Limb (tissue), 2 donors: ENCODE results near the gene CEP162.
A peak's percentile ranks its signal among the peaks of the same experiment; 100 is the strongest.
"Not testable (repeated sequence)": the region's sequence is repeated elsewhere in the genome, so short reads cannot be mapped to it uniquely, and the experiment has no call there.

Experiments used
- DNase-seq, 2 donors: peaks; one replicate each; pipeline ENCODE4 v3.0.0-alpha.2; 2016; ENCODE audit errors: extremely low spot score in 2 of 2

The CEP162 gene

GRCh38 chr6:84150705-84151104 is 76.7 kb downstream of the CEP162 start:
- peak in 1 of 2 donors; percentile 15 for DNase-seq

DNA sequence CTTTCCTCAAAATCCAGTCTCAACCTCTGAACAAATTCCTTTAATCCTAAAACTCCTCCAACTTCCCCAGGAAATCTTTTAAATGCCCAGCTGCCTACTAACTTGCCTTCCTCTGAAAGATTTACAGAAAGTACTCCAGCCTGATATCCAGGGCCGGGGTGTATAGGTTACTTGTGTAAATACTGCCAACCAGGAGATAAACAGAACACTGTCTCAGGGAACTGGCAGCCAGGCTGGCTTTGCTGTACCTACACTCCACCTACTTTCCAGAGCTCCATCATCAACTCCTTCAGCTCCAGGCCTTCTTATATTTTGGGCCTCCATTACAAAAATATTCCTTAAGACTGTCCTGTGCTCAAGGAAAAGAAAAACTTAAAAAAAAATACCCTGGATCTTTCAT is 85.9 kb downstream of the CEP162 start:
- no peak for DNase-seq

GRCh38 chr6:84139311-84139710 is 88.1 kb downstream of the CEP162 start:
- DNase-seq: no peak

GRCh38 chr6:84137989-84138575 is 89.4 kb downstream of the CEP162 start:
- DNase-seq: no peak

- DNase-seq: peak in 1 of 2 donors; percentile 21
Observed at GRCh38 chr6:84137051-84137375, 90.4 kb downstream of the CEP162 start.

GRCh38 chr6:84136364-84137050 is 90.9 kb downstream of the CEP162 start:
- no peak for DNase-seq

DNA sequence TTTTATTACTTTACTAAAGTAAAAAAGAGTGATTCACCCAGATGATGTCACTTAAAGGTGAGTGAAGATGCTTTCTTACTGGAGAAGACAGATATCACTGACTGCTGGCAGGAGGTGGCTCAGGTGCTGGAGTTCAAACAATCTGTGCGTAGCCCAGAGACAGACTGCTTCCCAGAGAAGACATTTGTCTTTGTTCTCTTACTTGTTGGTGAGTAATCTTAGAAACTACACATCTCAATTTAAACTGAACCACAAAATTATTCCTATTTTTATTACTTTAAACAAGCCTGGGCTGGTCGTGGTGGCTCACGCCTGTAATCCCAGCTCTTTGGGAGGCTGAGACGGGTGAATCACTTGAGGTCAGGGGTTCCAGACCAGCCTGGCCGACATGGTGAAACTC is 92.2 kb downstream of the CEP162 start:
- no peak for DNase-seq

DNA sequence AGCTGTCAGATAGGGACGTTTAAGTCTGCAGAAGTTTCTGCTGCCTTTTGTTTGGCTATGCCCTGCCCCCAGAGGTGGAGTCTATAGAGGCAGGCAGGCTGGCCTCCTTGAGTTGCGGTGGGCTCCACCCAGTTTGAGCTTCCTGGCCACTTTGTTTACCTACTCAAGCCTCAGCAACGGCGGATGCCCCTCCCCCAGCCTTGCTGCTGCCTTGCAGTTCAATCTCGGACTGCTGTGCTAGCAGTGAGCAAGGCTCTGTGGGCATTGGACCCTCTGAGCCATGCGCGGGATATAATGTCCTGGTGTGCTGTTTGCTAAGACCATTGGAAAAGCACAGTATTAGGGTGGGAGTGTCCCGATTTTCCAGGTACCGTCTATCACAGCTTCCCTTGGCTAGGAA is 94.1 kb downstream of the CEP162 start:
- not testable (repeated sequence) for DNase-seq

GRCh38 chr6:84129588-84129987 is 97.9 kb downstream of the CEP162 start:
- not testable (repeated sequence) for DNase-seq

- no peak for DNase-seq
Observed at GRCh38 chr6:84123186-84123585, 104.3 kb downstream of the CEP162 start.

- DNase-seq: no peak
Observed at GRCh38 chr6:84119277-84119676, 108.2 kb downstream of the CEP162 start.

DNA sequence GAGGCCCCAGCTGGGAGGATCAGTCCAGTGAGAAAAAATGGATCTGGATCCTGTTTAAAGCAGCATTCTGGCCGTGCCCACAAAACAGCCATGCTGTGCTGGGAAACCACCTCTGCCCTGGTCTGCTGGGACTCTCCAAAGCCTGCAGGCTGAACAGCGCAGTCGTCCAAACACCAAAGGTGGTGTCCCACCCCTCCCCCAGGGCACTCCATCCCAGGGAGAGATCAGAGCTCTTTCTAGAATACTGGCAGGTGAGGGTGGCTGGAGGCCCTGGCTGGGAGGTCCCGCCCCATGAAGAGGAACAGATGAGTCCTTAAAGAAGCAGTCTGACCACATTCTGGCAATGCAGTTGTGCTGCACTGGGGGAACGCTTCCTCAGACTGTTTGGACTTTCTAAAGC is 109.3 kb downstream of the CEP162 start:
- DNase-seq: no peak

GRCh38 chr6:84114933-84115594 is 112.4 kb downstream of the CEP162 start:
- not testable (repeated sequence) for DNase-seq

GRCh38 chr6:84111351-84111750 is 116.1 kb downstream of the CEP162 start:
- DNase-seq: not testable (repeated sequence)

- no peak for DNase-seq
Observed at GRCh38 chr6:84107495-84107894, 119.9 kb downstream of the CEP162 start.

DNA sequence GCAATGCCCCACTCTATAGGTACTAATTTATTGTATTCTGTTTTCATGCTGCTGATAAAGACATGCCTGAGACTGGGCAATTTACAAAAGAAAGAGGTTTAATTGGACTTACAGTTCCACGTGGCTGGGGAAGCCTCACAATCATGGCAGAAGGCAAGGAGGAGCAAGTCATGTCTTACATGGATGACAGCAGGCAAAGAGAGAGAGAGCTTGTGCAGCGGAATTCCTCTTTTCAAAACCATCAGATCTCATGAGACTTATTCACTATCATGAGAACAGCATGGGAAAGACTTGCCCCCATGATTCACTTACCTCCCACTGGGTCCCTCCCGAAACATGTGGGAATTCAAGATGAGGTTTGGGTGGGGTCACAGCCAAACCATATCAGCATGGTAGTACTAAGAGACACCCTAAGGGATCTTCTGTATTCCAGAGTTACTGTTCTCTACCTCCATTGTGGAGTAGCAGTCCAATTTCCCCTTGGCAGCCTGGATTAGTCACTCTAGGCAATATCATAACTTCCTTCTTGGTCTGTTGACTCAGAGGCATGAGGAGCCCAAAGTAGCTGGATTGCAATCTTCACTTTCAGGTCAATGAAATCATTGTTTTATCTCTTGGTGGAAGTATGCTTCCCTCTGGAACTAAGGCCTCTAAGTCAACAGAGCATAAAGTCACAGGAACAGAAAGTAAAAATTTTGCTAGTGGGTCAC is 122.1 kb downstream of the CEP162 start:
- DNase-seq: not testable (repeated sequence)

- no peak for DNase-seq
Observed at GRCh38 chr6:84103029-84103428, 124.4 kb downstream of the CEP162 start.

DNA sequence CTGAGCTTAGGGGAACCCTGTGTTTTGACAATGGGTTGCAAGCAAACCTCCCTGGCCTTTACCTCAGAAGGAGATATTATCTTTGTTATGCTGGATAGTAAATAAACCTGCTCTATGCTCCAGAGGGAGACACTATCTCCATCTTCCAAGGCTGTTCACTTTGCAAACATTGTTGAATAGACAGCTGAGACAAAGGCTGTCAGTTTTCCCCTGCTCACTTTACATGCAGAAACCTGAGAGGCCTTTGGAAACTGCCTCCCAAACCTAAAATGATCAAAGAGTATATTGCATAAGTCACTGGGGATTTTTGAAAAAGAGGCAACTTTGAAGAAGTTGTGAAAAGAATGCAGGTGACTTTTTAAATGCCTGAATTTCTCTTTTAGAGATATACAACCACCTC is 132.3 kb downstream of the CEP162 start:
- DNase-seq: no peak

DNA sequence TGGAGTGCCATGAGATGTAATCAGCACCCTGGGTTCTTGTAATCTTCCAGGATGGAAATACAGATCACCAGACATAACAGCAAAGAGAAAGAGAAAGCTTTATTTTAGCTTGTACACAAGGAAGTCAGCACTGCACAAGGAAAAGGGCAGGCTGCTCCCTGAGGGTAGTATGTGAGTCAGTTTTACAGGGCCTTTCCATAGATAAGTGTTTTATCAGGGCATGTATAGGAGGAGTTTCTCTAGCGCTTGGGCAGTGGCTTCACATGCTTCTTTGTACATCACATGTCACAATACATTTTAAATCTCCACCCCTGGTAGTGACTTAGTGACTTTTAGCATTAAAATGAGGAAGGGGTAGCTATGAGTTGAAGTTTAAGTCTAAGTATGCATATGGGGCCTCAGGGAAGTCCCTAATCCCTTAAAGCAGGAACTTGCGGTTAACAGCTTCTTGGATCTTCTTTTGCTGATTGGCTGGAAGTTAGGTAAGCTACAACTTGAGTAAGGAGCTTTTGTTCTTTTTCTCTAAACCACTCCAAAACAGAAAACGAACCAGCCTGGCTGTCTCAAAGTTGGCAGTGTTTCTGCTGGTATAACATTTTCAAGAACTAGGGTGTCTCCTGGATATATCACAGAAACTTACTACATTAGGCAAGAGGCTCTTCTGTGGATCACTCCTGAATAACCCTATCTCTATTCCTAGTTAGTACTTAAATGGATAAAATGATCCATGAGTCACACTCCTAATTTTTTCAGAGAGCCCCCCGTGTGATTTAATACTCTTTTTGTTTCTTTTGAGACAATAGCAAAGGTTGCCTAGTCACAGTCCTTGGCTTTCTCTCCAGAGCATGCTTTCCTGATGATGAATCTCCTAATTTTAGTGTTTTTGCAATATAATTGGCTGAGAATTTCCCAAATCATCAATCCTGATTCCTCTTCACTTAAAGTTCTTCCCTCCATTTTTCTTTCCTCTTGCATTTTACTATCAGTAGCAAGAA is 133.7 kb downstream of the CEP162 start:
- DNase-seq: no peak

GRCh38 chr6:84089552-84089951 is 137.9 kb downstream of the CEP162 start:
- no peak for DNase-seq

DNA sequence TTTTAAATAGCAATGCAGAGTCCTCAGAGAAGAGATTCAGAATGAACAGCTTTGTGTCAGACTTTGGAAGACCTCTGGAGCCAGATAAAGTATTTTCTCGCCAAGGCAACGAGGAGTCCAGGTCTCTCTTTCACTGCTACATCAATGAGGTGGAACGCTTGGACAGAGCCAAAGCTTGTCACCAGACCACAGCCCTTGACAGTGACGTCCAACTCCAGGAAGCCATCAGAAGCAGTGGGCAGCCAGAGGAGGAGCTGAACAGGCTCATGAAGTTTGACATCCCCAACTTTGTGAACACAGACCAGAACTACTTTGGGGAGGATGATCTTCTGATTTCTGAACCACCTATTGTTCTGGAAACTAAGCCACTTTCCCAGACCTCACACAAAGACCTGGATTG is 138.4 kb downstream of the CEP162 start:
- DNase-seq: no peak
